AG08396 (cell line): ENCODE results near the gene MAPRE2.

Experiments
- DNase-seq: peaks from one replicate; pipeline ENCODE4 v3.0.0; 2012; ENCODE audit warnings: low spot score, mixed read lengths

MAPRE2 gene

GRCh38 chr18:35040988-35041814, at the start of gene MAPRE2:
Gene MAPRE2, plus strand, starts transcription at chr18:35041413. Its CDS starts 127 bp downstream, at chr18:35041540.
- DNase-seq = peak; percentile 98

GRCh38 chr18:34991561-34991960, 49.7 kb upstream of the MAPRE2 start:
- DNase-seq = no peak

- no peak for DNase-seq
Observed at GRCh38 chr18:34993289-34993688, 47.9 kb upstream of the MAPRE2 start.

- DNase-seq = no peak
Observed at GRCh38 chr18:34995746-34996145, 45.5 kb upstream of the MAPRE2 start.

GRCh38 chr18:34998661-34999060, 42.6 kb upstream of the MAPRE2 start:
- DNase-seq = no peak

GRCh38 chr18:34999756-35000289, 41.4 kb upstream of the MAPRE2 start:
- no peak for DNase-seq

- DNase-seq = no peak
Observed at GRCh38 chr18:35000457-35000856, 40.8 kb upstream of the MAPRE2 start.

- DNase-seq = no peak
Observed at GRCh38 chr18:35002120-35002519, 39.1 kb upstream of the MAPRE2 start.

GRCh38 chr18:35005963-35006577, 35.1 kb upstream of the MAPRE2 start:
- DNase-seq = peak; percentile 52

- no peak for DNase-seq
Observed at GRCh38 chr18:35010156-35010555, 31.1 kb upstream of the MAPRE2 start.

- DNase-seq = no peak
Observed at GRCh38 chr18:35010993-35011392, 30.2 kb upstream of the MAPRE2 start.

GRCh38 chr18:35019933-35020332, 21.3 kb upstream of the MAPRE2 start:
- DNase-seq = no peak

- no peak for DNase-seq
Observed at GRCh38 chr18:35022426-35023001, 18.7 kb upstream of the MAPRE2 start.

GRCh38 chr18:35024196-35024595, 17.0 kb upstream of the MAPRE2 start:
- DNase-seq = no peak

GRCh38 chr18:35024965-35025364, 16.2 kb upstream of the MAPRE2 start:
- DNase-seq = peak; percentile 37

- DNase-seq = no peak
Observed at GRCh38 chr18:35026407-35027061, 14.7 kb upstream of the MAPRE2 start.

GRCh38 chr18:35027206-35027605, 14.0 kb upstream of the MAPRE2 start:
- DNase-seq = no peak

- DNase-seq = no peak
Observed at GRCh38 chr18:35028536-35028935, 12.7 kb upstream of the MAPRE2 start.

- peak; percentile 64 for DNase-seq
Observed at GRCh38 chr18:35029103-35029502, 12.1 kb upstream of the MAPRE2 start.

- DNase-seq = no peak
Observed at GRCh38 chr18:35029770-35030169, 11.4 kb upstream of the MAPRE2 start.

GRCh38 chr18:35030277-35030989, 10.8 kb upstream of the MAPRE2 start:
- DNase-seq = no peak

GRCh38 chr18:35032113-35032512, 9.1 kb upstream of the MAPRE2 start:
- DNase-seq = no peak
